ENCODE measurements around the gene CDKN2A.

The CDKN2A gene

GRCh38 chr9:22033012-22033630 lies 38.9 kb upstream of the CDKN2A start:
- peaks cover 0 to 18% of the 10 kb centered on the region in 2 donors for H3K4me1 ChIP-seq (ENCODE audit: control insufficient read depth in 1 of 2, insufficient read depth in 2 of 2, low read length in 2 of 2)
- H3K27ac ChIP-seq (ENCODE audit: low read depth, low read length) = no peak overlapping the region
- H3K36me3 ChIP-seq (ENCODE audit: control insufficient read depth in 1 of 2, insufficient read depth in 2 of 2, low read length in 2 of 2) = no peaks in the 10 kb centered on the region
- H3K4me3 ChIP-seq (ENCODE audit: low read depth in 1 of 2, low read length in 2 of 2) = no peak overlapping the region
- H3K9ac ChIP-seq (ENCODE audit: low read depth in 1 of 2, low read length in 2 of 2) = no peak overlapping the region
- no peaks in the 10 kb centered on the region for H3K27me3 ChIP-seq (ENCODE audit: control insufficient read depth in 1 of 2, insufficient read depth in 2 of 2, low read length in 2 of 2)
- no peaks in the 10 kb centered on the region for H3K9me3 ChIP-seq (ENCODE audit: control insufficient read depth in 1 of 2, low read length in 2 of 2)

DNA sequence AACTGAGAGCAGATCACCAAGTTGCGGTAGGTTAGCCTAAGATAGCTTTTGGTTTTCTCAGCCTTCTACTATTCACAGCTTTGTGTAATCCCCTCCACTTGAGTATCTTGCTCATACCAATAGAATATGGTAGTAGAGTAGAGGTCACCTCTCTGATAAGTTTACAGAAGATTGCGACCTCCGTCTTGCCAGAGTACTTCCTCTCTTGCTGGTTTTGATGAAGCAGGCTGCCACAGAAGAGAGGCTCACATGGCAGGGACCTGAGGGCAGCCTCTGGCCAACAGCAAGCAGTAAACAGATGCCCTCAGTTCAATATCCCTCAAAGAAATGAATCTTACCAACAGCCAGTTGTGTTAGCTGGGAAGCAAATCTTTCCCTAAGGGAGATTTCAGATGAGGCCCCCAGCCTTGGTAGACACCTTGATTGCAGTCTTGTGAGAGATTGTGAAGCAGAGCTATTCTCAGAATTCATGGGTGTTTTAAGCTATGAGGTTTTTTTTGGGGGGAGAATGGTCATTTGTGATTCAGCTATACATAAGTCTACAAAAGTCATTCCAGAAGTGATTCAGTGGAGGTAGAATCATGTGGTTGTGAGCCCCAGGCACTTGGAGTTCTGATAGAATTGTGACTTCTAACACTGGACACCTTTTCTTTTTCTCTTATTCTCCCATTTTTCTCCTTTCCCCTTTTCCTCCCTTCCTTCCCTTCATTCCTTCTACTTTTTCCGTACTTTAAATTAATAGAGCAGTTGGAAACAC lies 37.6 kb upstream of the CDKN2A start:
- Histone ChIP-seq H3K9me3 (ENCODE audit: control insufficient read depth in 1 of 2, low read length in 2 of 2) (no peaks in the 10 kb centered on the region), H3K36me3 (ENCODE audit: control insufficient read depth in 1 of 2, insufficient read depth in 2 of 2, low read length in 2 of 2) (no peaks in the 10 kb centered on the region), H3K4me1 (ENCODE audit: control insufficient read depth in 1 of 2, insufficient read depth in 2 of 2, low read length in 2 of 2) (peaks cover 0 to 9% of the 10 kb centered on the region in 2 donors), H3K27ac (ENCODE audit: low read depth, low read length) (no peak overlapping the region), H3K9ac (ENCODE audit: low read depth in 1 of 2, low read length in 2 of 2) (no peak overlapping the region), H3K4me3 (ENCODE audit: low read depth in 1 of 2, low read length in 2 of 2) (no peak overlapping the region), H3K27me3 (ENCODE audit: control insufficient read depth in 1 of 2, insufficient read depth in 2 of 2, low read length in 2 of 2) (no peaks in the 10 kb centered on the region)

- peaks cover 0 to 9% of the 10 kb centered on the region in 2 donors for H3K4me1 ChIP-seq (ENCODE audit: control insufficient read depth in 1 of 2, insufficient read depth in 2 of 2, low read length in 2 of 2)
- H3K27me3 ChIP-seq (ENCODE audit: control insufficient read depth in 1 of 2, insufficient read depth in 2 of 2, low read length in 2 of 2) = no peaks in the 10 kb centered on the region
- no peak overlapping the region for H3K9ac ChIP-seq (ENCODE audit: low read depth in 1 of 2, low read length in 2 of 2)
- no peak overlapping the region for H3K27ac ChIP-seq (ENCODE audit: low read depth, low read length)
- no peaks in the 10 kb centered on the region for H3K9me3 ChIP-seq (ENCODE audit: control insufficient read depth in 1 of 2, low read length in 2 of 2)
- H3K4me3 ChIP-seq (ENCODE audit: low read depth in 1 of 2, low read length in 2 of 2) = no peak overlapping the region
- H3K36me3 ChIP-seq (ENCODE audit: control insufficient read depth in 1 of 2, insufficient read depth in 2 of 2, low read length in 2 of 2) = no peaks in the 10 kb centered on the region
Measured at GRCh38 chr9:22030101-22030598, 36.0 kb upstream of the CDKN2A start.

DNA sequence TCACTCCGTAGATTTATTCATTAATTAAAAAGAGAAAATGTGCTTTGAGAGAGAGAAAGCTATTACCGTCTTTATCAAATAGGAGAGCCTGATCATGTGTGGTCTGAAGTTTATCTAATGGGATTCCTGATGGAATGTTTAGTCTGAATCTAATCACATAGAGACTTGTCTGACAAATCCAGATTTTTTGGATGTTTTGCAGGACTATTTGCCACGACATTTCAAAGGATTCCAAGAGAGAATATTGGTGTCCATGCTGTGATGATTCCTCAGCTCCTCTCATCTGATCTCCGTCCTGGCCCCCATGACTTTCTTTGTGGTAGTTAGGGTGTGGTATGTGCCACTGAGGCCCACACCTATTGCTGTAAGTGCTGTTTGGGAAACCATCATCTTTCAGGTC lies 35.0 kb upstream of the CDKN2A start:
- Histone ChIP-seq H3K9ac (ENCODE audit: low read depth in 1 of 2, low read length in 2 of 2) (no peak overlapping the region), H3K36me3 (ENCODE audit: control insufficient read depth in 1 of 2, insufficient read depth in 2 of 2, low read length in 2 of 2) (no peaks in the 10 kb centered on the region), H3K27me3 (ENCODE audit: control insufficient read depth in 1 of 2, insufficient read depth in 2 of 2, low read length in 2 of 2) (no peaks in the 10 kb centered on the region), H3K9me3 (ENCODE audit: control insufficient read depth in 1 of 2, low read length in 2 of 2) (no peaks in the 10 kb centered on the region), H3K4me3 (ENCODE audit: low read depth in 1 of 2, low read length in 2 of 2) (no peak overlapping the region), H3K27ac (ENCODE audit: low read depth, low read length) (no peak overlapping the region), H3K4me1 (ENCODE audit: control insufficient read depth in 1 of 2, insufficient read depth in 2 of 2, low read length in 2 of 2) (peaks cover 0 to 9% of the 10 kb centered on the region in 2 donors)

GRCh38 chr9:22028394-22028793 lies 34.2 kb upstream of the CDKN2A start:
- Histone ChIP-seq H3K27me3 (ENCODE audit: control insufficient read depth in 1 of 2, insufficient read depth in 2 of 2, low read length in 2 of 2) (no peaks in the 10 kb centered on the region), H3K9me3 (ENCODE audit: control insufficient read depth in 1 of 2, low read length in 2 of 2) (no peaks in the 10 kb centered on the region), H3K4me3 (ENCODE audit: low read depth in 1 of 2, low read length in 2 of 2) (no peak overlapping the region)

DNA sequence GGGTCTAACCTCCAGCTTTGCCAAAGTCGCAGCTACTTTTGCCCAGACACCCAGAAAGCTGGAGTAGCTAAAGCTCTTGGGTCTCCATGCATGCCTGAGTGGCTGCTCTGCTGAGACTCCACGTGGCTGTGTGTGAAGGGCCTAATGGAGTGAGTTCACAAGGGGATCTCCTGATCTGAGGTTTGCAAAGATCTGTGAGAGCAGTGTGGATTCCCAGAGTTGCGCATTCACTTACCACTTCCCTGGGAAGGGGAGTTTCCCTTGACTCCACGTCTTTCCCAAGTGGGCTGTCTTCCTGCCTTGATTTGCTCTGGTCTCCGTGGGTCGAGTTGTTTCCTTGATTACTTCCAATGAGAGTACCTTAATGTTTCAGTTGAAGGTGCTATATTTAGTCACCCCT lies 32.5 kb upstream of the CDKN2A start:
- Histone ChIP-seq H3K27ac (ENCODE audit: low read depth, low read length) (no peak overlapping the region), H3K4me3 (ENCODE audit: low read depth in 1 of 2, low read length in 2 of 2) (no peak overlapping the region), H3K9me3 (ENCODE audit: control insufficient read depth in 1 of 2, low read length in 2 of 2) (no peaks in the 10 kb centered on the region), H3K27me3 (ENCODE audit: control insufficient read depth in 1 of 2, insufficient read depth in 2 of 2, low read length in 2 of 2) (no peaks in the 10 kb centered on the region), H3K4me1 (ENCODE audit: control insufficient read depth in 1 of 2, insufficient read depth in 2 of 2, low read length in 2 of 2) (peaks cover 0 to 9% of the 10 kb centered on the region in 2 donors), H3K9ac (ENCODE audit: low read depth in 1 of 2, low read length in 2 of 2) (no peak overlapping the region), H3K36me3 (ENCODE audit: control insufficient read depth in 1 of 2, insufficient read depth in 2 of 2, low read length in 2 of 2) (no peaks in the 10 kb centered on the region)

More at GRCh38 chr9:22028394-22028793, 34.2 kb upstream of the CDKN2A start:
- Histone ChIP-seq H3K27ac (ENCODE audit: low read depth, low read length) (no peak overlapping the region), H3K4me1 (ENCODE audit: control insufficient read depth in 1 of 2, insufficient read depth in 2 of 2, low read length in 2 of 2) (peaks cover 0 to 9% of the 10 kb centered on the region in 2 donors), H3K36me3 (ENCODE audit: control insufficient read depth in 1 of 2, insufficient read depth in 2 of 2, low read length in 2 of 2) (no peaks in the 10 kb centered on the region), H3K9ac (ENCODE audit: low read depth in 1 of 2, low read length in 2 of 2) (no peak overlapping the region)

GRCh38 chr9:22022396-22022795 lies 28.2 kb upstream of the CDKN2A start:
- Histone ChIP-seq H3K4me3 (ENCODE audit: low read depth in 1 of 2, low read length in 2 of 2) (no peak overlapping the region), H3K36me3 (ENCODE audit: control insufficient read depth in 1 of 2, insufficient read depth in 2 of 2, low read length in 2 of 2) (no peaks in the 10 kb centered on the region), H3K27me3 (ENCODE audit: control insufficient read depth in 1 of 2, insufficient read depth in 2 of 2, low read length in 2 of 2) (no peaks in the 10 kb centered on the region), H3K9me3 (ENCODE audit: control insufficient read depth in 1 of 2, low read length in 2 of 2) (no peaks in the 10 kb centered on the region), H3K4me1 (ENCODE audit: control insufficient read depth in 1 of 2, insufficient read depth in 2 of 2, low read length in 2 of 2) (no peaks in the 10 kb centered on the region), H3K27ac (ENCODE audit: low read depth, low read length) (no peak overlapping the region), H3K9ac (ENCODE audit: low read depth in 1 of 2, low read length in 2 of 2) (no peak overlapping the region)

DNA sequence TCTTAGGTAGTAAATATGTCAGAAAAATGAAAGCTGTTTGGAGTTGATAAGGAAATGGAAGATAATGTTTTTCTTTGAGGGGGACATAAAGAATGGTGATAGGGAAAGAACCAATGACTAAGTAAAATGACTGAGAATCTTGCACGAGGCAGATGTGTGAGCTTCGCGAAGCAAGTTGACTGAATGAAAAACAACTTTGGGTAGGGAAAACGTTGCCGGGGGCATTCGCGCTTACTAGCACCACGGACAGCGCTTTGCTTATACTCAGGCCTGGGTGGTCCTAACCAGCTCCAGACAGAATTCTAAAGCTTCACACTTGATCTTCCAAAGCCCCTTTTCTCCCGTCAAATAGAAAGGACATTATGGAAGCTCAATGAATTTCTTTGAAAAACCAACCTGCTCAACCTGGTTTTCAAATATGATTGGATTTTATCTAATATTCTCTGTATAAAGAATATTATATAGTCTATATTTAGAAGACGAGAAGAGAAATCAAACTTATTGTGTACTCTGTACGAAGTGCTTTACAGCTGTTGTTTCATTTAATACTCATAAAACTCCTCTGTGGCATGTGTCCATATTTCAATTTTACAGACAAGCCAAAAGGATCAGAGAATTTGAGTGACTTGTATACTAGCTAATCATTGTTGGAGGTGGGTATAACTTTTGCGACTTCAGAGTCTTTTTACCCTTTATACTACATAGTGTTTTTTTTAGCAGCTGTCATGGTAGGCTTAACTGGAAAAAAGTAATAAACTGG lies 16.9 kb upstream of the CDKN2A start:
- no peaks in the 10 kb centered on the region for H3K9me3 ChIP-seq (ENCODE audit: control insufficient read depth in 1 of 2, low read length in 2 of 2)
- H3K9ac ChIP-seq (ENCODE audit: low read depth in 1 of 2, low read length in 2 of 2) = no peak overlapping the region
- H3K4me3 ChIP-seq (ENCODE audit: low read depth in 1 of 2, low read length in 2 of 2) = no peak overlapping the region
- H3K27ac ChIP-seq (ENCODE audit: low read depth, low read length) = no peak overlapping the region
- H3K36me3 ChIP-seq (ENCODE audit: control insufficient read depth in 1 of 2, insufficient read depth in 2 of 2, low read length in 2 of 2) = no peaks in the 10 kb centered on the region
- H3K27me3 ChIP-seq (ENCODE audit: control insufficient read depth in 1 of 2, insufficient read depth in 2 of 2, low read length in 2 of 2) = peaks cover 3 to 14% of the 10 kb centered on the region in 2 donors
- H3K4me1 ChIP-seq (ENCODE audit: control insufficient read depth in 1 of 2, insufficient read depth in 2 of 2, low read length in 2 of 2) = peaks cover 0 to 7% of the 10 kb centered on the region in 2 donors

DNA sequence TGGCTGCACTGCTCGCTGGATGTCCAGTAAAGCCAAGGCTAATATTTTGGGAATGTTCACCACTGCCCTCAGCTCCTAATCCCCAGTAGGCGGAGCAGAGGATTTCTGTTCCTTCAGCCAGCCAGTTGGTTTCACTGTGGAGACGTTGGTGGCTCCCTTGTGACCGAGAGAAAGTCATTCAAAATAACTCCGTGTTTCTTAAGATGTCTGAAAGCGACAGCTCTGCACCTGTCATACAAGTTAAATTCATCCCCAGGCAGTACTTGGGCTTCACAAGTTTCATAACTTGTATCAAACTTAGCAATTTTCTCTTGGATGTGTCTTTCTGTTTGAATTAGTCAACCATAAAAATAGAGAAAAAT lies 15.3 kb upstream of the CDKN2A start:
- Histone ChIP-seq H3K27ac (ENCODE audit: low read depth, low read length) (no peak overlapping the region), H3K4me3 (ENCODE audit: low read depth in 1 of 2, low read length in 2 of 2) (peak overlapping the region; percentile 93 to 97), H3K27me3 (ENCODE audit: control insufficient read depth in 1 of 2, insufficient read depth in 2 of 2, low read length in 2 of 2) (peaks cover 16 to 26% of the 10 kb centered on the region in 2 donors), H3K4me1 (ENCODE audit: control insufficient read depth in 1 of 2, insufficient read depth in 2 of 2, low read length in 2 of 2) (peaks cover 11 to 19% of the 10 kb centered on the region in 2 donors), H3K9me3 (ENCODE audit: control insufficient read depth in 1 of 2, low read length in 2 of 2) (no peaks in the 10 kb centered on the region), H3K36me3 (ENCODE audit: control insufficient read depth in 1 of 2, insufficient read depth in 2 of 2, low read length in 2 of 2) (peaks cover 0 to 6% of the 10 kb centered on the region in 2 donors), H3K9ac (ENCODE audit: low read depth in 1 of 2, low read length in 2 of 2) (peak overlapping the region; percentile 28 to 40)

Data from duodenal mucosa (tissue), 2 donors.